ENCODE results near the gene VPS37C.
"Not testable (repeated sequence)": the region's sequence is repeated elsewhere in the genome, so short reads cannot be mapped to it uniquely, and the experiment has no call there.

GRCh38 chr11:61165785-61166184 lies 4.6 kb upstream of the VPS37C start:
- TF ChIP-seq CTCF (IDR thresholded peaks at IDR 0.05); ZFX (IDR thresholded peaks at IDR 0.05; ENCODE audit: borderline replicate concordance): not testable (repeated sequence)

All from 22Rv1 (cell line).